Gastroesophageal sphincter (tissue), 4 donors: Measurements from ENCODE around the gene KCNK15. TPM values are rescaled to one million over a fixed set of nuclear protein-coding genes. Genes with fewer than 3 reads are reported as not detected.

Experiments used
- ATAC-seq: fragments of 150-250 bp; one replicate; pipeline ENCODE4 v1.9.1; 2016; ENCODE audit warnings: mild to moderate bottlenecking, moderate library complexity
- H3K27ac ChIP-seq, 4 donors: fragments of 200-600 bp; sonication (generic) in 3 of 4; 1 replicate in 3 of 4; 2 replicates in 1 of 4; pipeline ENCODE4 v1.5.1; 2016 to 2019
- H3K27me3 ChIP-seq: fragments of 200-600 bp; sonication (generic); one replicate; pipeline ENCODE4 v1.5.1; 2019
- H3K36me3 ChIP-seq, 2 donors: fragments of 200-600 bp; sonication (generic); one replicate each; pipeline ENCODE4 v1.5.1; 2019; ENCODE audit warnings: control low read depth in 1 of 2
- H3K4me1 ChIP-seq, 3 donors: fragments of 200-600 bp; sonication (generic); 1 replicate in 2 of 3; 2 replicates in 1 of 3; pipeline ENCODE4 v1.5.1; 2016 to 2019; ENCODE audit warnings: control low read depth in 2 of 3
- H3K4me3 ChIP-seq, 2 donors: fragments of 200-600 bp; sonication (generic); one replicate each; pipeline ENCODE4 v1.5.1; 2019; ENCODE audit warnings: mild to moderate bottlenecking in 1 of 2, moderate library complexity in 1 of 2
- H3K9me3 ChIP-seq, 3 donors: fragments of 200-600 bp; sonication (generic); one replicate each; pipeline ENCODE4 v1.5.1; 2017 to 2019; ENCODE audit warnings: control low read depth in 2 of 3
- CTCF ChIP-seq, 4 experiments: fragments of 200-600 bp in 2 of 4; fragments of 450-650 bp in 2 of 4; sonication (generic) in 1 of 4; IDR thresholded peaks; one replicate each; pipeline ENCODE4 v1.5.1; 2017 to 2019; ENCODE audit warnings: antibody characterized with exemption in 4 of 4, mild to moderate bottlenecking in 2 of 4, moderate library complexity in 2 of 4
- EP300 ChIP-seq: sonication (generic); formaldehyde crosslinking; IDR thresholded peaks from one replicate; pipeline ENCODE4 v1.6.1; 2017; ENCODE audit warnings: antibody characterized with exemption, mild to moderate bottlenecking
- POLR2A ChIP-seq, 2 donors: fragments of 450-650 bp; IDR thresholded peaks; one replicate each; pipeline ENCODE4 v1.6.1; 2017; ENCODE audit warnings: antibody characterized with exemption in 2 of 2, mild to moderate bottlenecking in 2 of 2, moderate library complexity in 1 of 2
- POLR2AphosphoS5 ChIP-seq: sonication (generic); formaldehyde crosslinking; IDR thresholded peaks from one replicate; pipeline ENCODE4 v1.6.1; 2017; ENCODE audit warnings: antibody characterized with exemption
- WGBS, 2 donors: methylation state at CpG; one replicate each; pipeline ENCODE4 v1.1.5; 2018; ENCODE audit warnings: low coverage in 1 of 2; 5-methylcytosine and 5-hydroxymethylcytosine counted together
- total RNA-seq, 4 donors: library from RNA; depleted of rRNA; stranded (reverse); fragments of >200 nt; gene quantifications; one replicate each; pipeline ENCODE4 v1.1.0, GENCODE V29; 2016

The KCNK15 gene
- total RNA-seq, 4 donors from 2014 or later: 1.3 to 4.7 (median 2.8) TPM

GRCh38 chr20:44768854-44769480, 23.3 kb downstream of the KCNK15 start:
- no peak overlapping the region for H3K27ac ChIP-seq
- TF ChIP-seq POLR2AphosphoS5: no peak
- TF ChIP-seq POLR2A (IDR thresholded peaks at IDR 0.05): no peak
- no peak for TF ChIP-seq EP300
- TF ChIP-seq CTCF (IDR thresholded peaks at IDR 0.05): no peak
- H3K4me1 ChIP-seq: no peaks in the 10 kb centered on the region
- WGBS, 2 donors: 46 to 64% methylated on average over 3 to 5 of the region's 5 CpGs
- H3K27me3 ChIP-seq: peaks cover 78% of the 10 kb centered on the region
- no peaks in the 10 kb centered on the region for H3K9me3 ChIP-seq
- no peak for ATAC-seq
- H3K4me3 ChIP-seq: no peak overlapping the region
- no peaks in the 10 kb centered on the region for H3K36me3 ChIP-seq

- peaks cover 80% of the 10 kb centered on the region for H3K27me3 ChIP-seq
- H3K27ac ChIP-seq: no peak overlapping the region
- TF ChIP-seq POLR2A (IDR thresholded peaks at IDR 0.05): no peak
- no peak for TF ChIP-seq CTCF (IDR thresholded peaks at IDR 0.05)
- TF ChIP-seq POLR2AphosphoS5: no peak
- TF ChIP-seq EP300: no peak
- H3K4me3 ChIP-seq: no peak overlapping the region
- no peaks in the 10 kb centered on the region for H3K9me3 ChIP-seq
- H3K4me1 ChIP-seq: no peaks in the 10 kb centered on the region
- no peak for ATAC-seq
- 25% methylated on average over 2 of the region's 5 CpGs; no CpG with 5 or more reads in 1 of the 2 donors for WGBS, 2 donors
- no peaks in the 10 kb centered on the region for H3K36me3 ChIP-seq
Observed at GRCh38 chr20:44769481-44769863, 23.8 kb downstream of the KCNK15 start.

- TF ChIP-seq CTCF (IDR thresholded peaks at IDR 0.05) (no peak), POLR2AphosphoS5 (no peak), POLR2A (IDR thresholded peaks at IDR 0.05) (no peak), EP300 (no peak)
- no peak for ATAC-seq
- no peaks in the 10 kb centered on the region for H3K36me3 ChIP-seq
- H3K9me3 ChIP-seq: no peaks in the 10 kb centered on the region
- no peak overlapping the region for H3K27ac ChIP-seq
- H3K4me1 ChIP-seq: no peaks in the 10 kb centered on the region
- 29 to 30% methylated on average over 10 to 11 of the region's 11 CpGs for WGBS, 2 donors
- peaks cover 81% of the 10 kb centered on the region for H3K27me3 ChIP-seq
- H3K4me3 ChIP-seq: no peak overlapping the region
Observed at GRCh38 chr20:44770484-44771171, 25.0 kb downstream of the KCNK15 start.

- Histone ChIP-seq H3K27ac (no peak overlapping the region), H3K36me3 (no peaks in the 10 kb centered on the region), H3K27me3 (peaks cover 76% of the 10 kb centered on the region), H3K9me3 (no peaks in the 10 kb centered on the region), H3K4me3 (no peak overlapping the region), H3K4me1 (no peaks in the 10 kb centered on the region)
- TF ChIP-seq CTCF (IDR thresholded peaks at IDR 0.05) (no peak), POLR2A (IDR thresholded peaks at IDR 0.05) (no peak), EP300 (no peak), POLR2AphosphoS5 (no peak)
- WGBS, 2 donors: 100% methylated on average over 1 of the region's 8 CpGs; no CpG with 5 or more reads in 1 of the 2 donors
- no peak for ATAC-seq
Observed at GRCh38 chr20:44771172-44771535, 25.5 kb downstream of the KCNK15 start.

- Histone ChIP-seq H3K9me3 (no peaks in the 10 kb centered on the region), H3K36me3 (no peaks in the 10 kb centered on the region), H3K4me1 (no peaks in the 10 kb centered on the region), H3K27me3 (peaks cover 68% of the 10 kb centered on the region), H3K27ac (no peak overlapping the region), H3K4me3 (no peak overlapping the region)
- TF ChIP-seq POLR2AphosphoS5 (no peak), CTCF (IDR thresholded peaks at IDR 0.05) (no peak), POLR2A (IDR thresholded peaks at IDR 0.05) (no peak), EP300 (no peak)
- ATAC-seq: no peak
- WGBS, 2 donors: 52 to 57% methylated on average over 5 to 8 of the region's 8 CpGs
Observed at GRCh38 chr20:44772636-44773035, 27.0 kb downstream of the KCNK15 start.
